H1 (cell line): ENCODE data around the gene ASTN2. TPM values are rescaled to one million over a fixed set of nuclear protein-coding genes. Genes with fewer than 3 reads are reported as not detected.

Experiments
- CTCF ChIA-PET: fragments of 300-600 bp; sonication (Branson Sonifier 250); formaldehyde crosslinking; loops from one replicate; lab custom pipeline; 2021; ENCODE audit not compliant: partially characterized antibody; lab: Charles Lee
- POLR2A ChIA-PET: fragments of 300-600 bp; sonication (Branson Sonifier 250); formaldehyde crosslinking; loops from one replicate; lab custom pipeline; 2021; ENCODE audit warnings: inconsistent platforms; ENCODE audit not compliant: partially characterized antibody; lab: Charles Lee
- DNase-seq, 2 experiments: peaks; one replicate each; pipeline versions ENCODE4 v3.0.0 to v3.0.0-alpha.2; 2010 to 2022; ENCODE audit warnings: low spot score in 2 of 2, low read depth in 1 of 2, mixed read lengths in 1 of 2
- FAIRE-seq: peaks from 2 replicates; lab custom pipeline; 2011; peaks lifted over from hg19 to GRCh38; lab: Jason Lieb, UNC
- H2AFZ ChIP-seq: 2 replicates; pipeline ENCODE4 v1.8.1; 2012; ENCODE audit warnings: low read length, inconsistent platforms
- H2AK5ac ChIP-seq: 2 replicates; pipeline ENCODE4 v1.6.1; 2013; ENCODE audit warnings: low read depth, low read length
- H2BK120ac ChIP-seq: replicated peaks from 2 replicates; pipeline ENCODE3; 2013; ENCODE audit warnings: low read depth, low read length, inconsistent platforms
- H2BK12ac ChIP-seq: 2 replicates; pipeline ENCODE4 v1.6.1; 2013; ENCODE audit warnings: low read depth, low read length
- H2BK15ac ChIP-seq: 2 replicates; pipeline ENCODE4 v1.6.1; 2013; ENCODE audit warnings: low read length
- H2BK20ac ChIP-seq: 2 replicates; pipeline ENCODE4 v1.6.1; 2013; ENCODE audit warnings: low read length
- H2BK5ac ChIP-seq: 2 replicates; pipeline ENCODE4 v1.6.1; 2013; ENCODE audit warnings: low read depth, low read length
- H3K14ac ChIP-seq: 2 replicates; pipeline ENCODE4 v1.6.1; 2013; ENCODE audit warnings: inconsistent platforms; ENCODE audit not compliant: insufficient read length
- H3K18ac ChIP-seq: 2 replicates; pipeline ENCODE4 v1.6.1; 2013; ENCODE audit warnings: low read length; ENCODE audit errors: extremely low read depth
- H3K23ac ChIP-seq: 2 replicates; pipeline ENCODE4 v1.6.1; 2013; ENCODE audit warnings: inconsistent platforms; ENCODE audit not compliant: insufficient read length
- H3K23me2 ChIP-seq: 2 replicates; pipeline ENCODE4 v1.6.1; 2013; ENCODE audit warnings: low read depth, low read length
- H3K27ac ChIP-seq: 2 replicates; pipeline ENCODE4 v1.6.1; 2011; ENCODE audit warnings: low read depth, low read length, inconsistent platforms
- H3K27me3 ChIP-seq, 4 experiments: replicated peaks in 1 of 4; 1 replicate in 1 of 4; 2 replicates in 3 of 4; pipeline versions ENCODE4 v1.6.1 to v1.8.1; 2011 to 2013; ENCODE audit warnings: low read length in 3 of 4, mild to moderate bottlenecking in 3 of 4, inconsistent platforms in 2 of 4, mixed read lengths in 2 of 4, moderate library complexity in 1 of 4; ENCODE audit not compliant: control insufficient read depth in 3 of 4, insufficient read depth in 3 of 4; ENCODE audit errors: extremely low read depth in 1 of 4
- H3K36me3 ChIP-seq, 4 experiments: 2 replicates each; pipeline versions ENCODE4 v1.6.1 to v1.8.1; 2011 to 2013; ENCODE audit warnings: mild to moderate bottlenecking in 4 of 4, low read length in 3 of 4, moderate library complexity in 2 of 4, control low read depth in 1 of 4, inconsistent platforms in 1 of 4; ENCODE audit not compliant: insufficient read depth in 4 of 4, control insufficient read depth in 2 of 4
- H3K4ac ChIP-seq: replicated peaks from 2 replicates; pipeline ENCODE3; 2013; ENCODE audit warnings: low read length, low read depth, mixed read lengths, inconsistent platforms; ENCODE audit not compliant: insufficient read length
- H3K4me1 ChIP-seq, 4 experiments: replicated peaks in 1 of 4; 1 replicate in 1 of 4; 2 replicates in 3 of 4; pipeline versions ENCODE4 v1.6.1 to v1.8.1; 2011 to 2013; ENCODE audit warnings: low read length in 3 of 4, inconsistent platforms in 2 of 4, mixed read lengths in 1 of 4; ENCODE audit not compliant: insufficient read depth in 4 of 4, control insufficient read depth in 3 of 4
- H3K4me2 ChIP-seq, 2 experiments: 2 replicates each; pipeline versions ENCODE4 v1.6.1 to v1.8.1; 2011 to 2013; ENCODE audit warnings: low read depth in 2 of 2, low read length in 2 of 2, control low read depth in 1 of 2, inconsistent platforms in 1 of 2, mild to moderate bottlenecking in 1 of 2; ENCODE audit not compliant: insufficient read depth in 1 of 2
- H3K4me3 ChIP-seq, 4 experiments: fragments of 200-600, 300-600 bp in 1 of 4; sonication (generic), shearing (Covaris generic), sonication (Bioruptor Twin) in 1 of 4; 2 replicates each; pipeline versions ENCODE4 v1.5.1 to v1.8.1; 2011 to 2016; ENCODE audit warnings: low read length in 4 of 4, low read depth in 3 of 4, control low read depth in 2 of 4, inconsistent platforms in 2 of 4, mild to moderate bottlenecking in 2 of 4, mixed read lengths in 1 of 4, moderate library complexity in 1 of 4; ENCODE audit not compliant: insufficient read depth in 2 of 4; ENCODE audit errors: extremely low read depth in 1 of 4
- H3K56ac ChIP-seq: replicated peaks from 2 replicates; pipeline ENCODE3; 2013; ENCODE audit warnings: low read depth, mild to moderate bottlenecking, mixed read lengths, low read length, inconsistent platforms; ENCODE audit not compliant: insufficient read length
- H3K79me1 ChIP-seq: 2 replicates; pipeline ENCODE4 v1.6.1; 2013; ENCODE audit warnings: low read depth, low read length, control low read depth
- H3K79me2 ChIP-seq, 2 experiments: 2 replicates each; pipeline versions ENCODE4 v1.6.1 to v1.8.1; 2012 to 2013; ENCODE audit warnings: low read length in 2 of 2, mild to moderate bottlenecking in 2 of 2, inconsistent platforms in 1 of 2; ENCODE audit not compliant: insufficient read depth in 2 of 2, control insufficient read depth in 1 of 2
- H3K9ac ChIP-seq, 4 experiments: replicated peaks in 1 of 4; 1 replicate in 1 of 4; 2 replicates in 3 of 4; pipeline versions ENCODE4 v1.6.1 to v1.8.1; 2011 to 2013; ENCODE audit warnings: low read depth in 3 of 4, low read length in 3 of 4, control low read depth in 2 of 4, mild to moderate bottlenecking in 2 of 4, moderate library complexity in 2 of 4, inconsistent platforms in 1 of 4; ENCODE audit errors: extremely low read depth in 1 of 4
- H3K9me3 ChIP-seq, 2 experiments: 2 replicates each; pipeline versions ENCODE4 v1.6.1 to v1.8.1; 2012 to 2013; ENCODE audit warnings: mild to moderate bottlenecking in 2 of 2, moderate library complexity in 2 of 2, control low read depth in 1 of 2, inconsistent platforms in 1 of 2, low read depth in 1 of 2, low read length in 1 of 2, mixed read lengths in 1 of 2; ENCODE audit not compliant: insufficient read depth in 2 of 2
- H4K20me1 ChIP-seq, 2 experiments: replicated peaks in 1 of 2; 2 replicates each; pipeline versions ENCODE3 to v1.8.1; 2011 to 2013; ENCODE audit warnings: inconsistent platforms in 2 of 2, low read length in 2 of 2, mild to moderate bottlenecking in 1 of 2; ENCODE audit not compliant: insufficient read depth in 2 of 2, control insufficient read depth in 1 of 2
- H4K5ac ChIP-seq: 2 replicates; pipeline ENCODE4 v1.6.1; 2013; ENCODE audit warnings: low read length, low read depth, mixed read lengths, inconsistent platforms; ENCODE audit not compliant: insufficient read length
- H4K8ac ChIP-seq: 2 replicates; pipeline ENCODE4 v1.8.0; 2013; ENCODE audit warnings: mild to moderate bottlenecking, moderate library complexity, low read length, inconsistent platforms; ENCODE audit not compliant: insufficient read depth; ENCODE audit errors: extremely low read depth
- H4K91ac ChIP-seq: replicated peaks from 2 replicates; pipeline ENCODE3; 2013; ENCODE audit warnings: low read length, mixed read lengths, inconsistent platforms; ENCODE audit not compliant: insufficient read length
- CHD1 ChIP-seq: IDR thresholded peaks from 2 replicates; pipeline ENCODE4 v1.6.1; 2012; ENCODE audit warnings: low read depth, low read length, improper control_type of control experiment
- CHD2 ChIP-seq: IDR thresholded peaks from 2 replicates; pipeline ENCODE4 v1.6.1; 2012; ENCODE audit warnings: low read length, improper control_type of control experiment
- HDAC2 ChIP-seq, 2 experiments: fragments of 300-600 bp in 1 of 2; sonication (generic) in 1 of 2; IDR thresholded peaks; 2 replicates each; pipeline ENCODE4 v1.6.1; 2011 to 2012; ENCODE audit warnings: low read depth in 2 of 2, low read length in 2 of 2, mild to moderate bottlenecking in 2 of 2, moderate library complexity in 2 of 2, borderline replicate concordance in 1 of 2, inconsistent platforms in 1 of 2
- HDAC6 ChIP-seq: IDR thresholded peaks from one replicate; pipeline ENCODE4 v1.7.1; 2012; ENCODE audit warnings: low read depth, mild to moderate bottlenecking, inconsistent platforms, low read length, moderate library complexity
- NRF1 ChIP-seq: IDR thresholded peaks from 2 replicates; pipeline ENCODE4 v1.6.1; 2011; ENCODE audit warnings: mild to moderate bottlenecking, low read depth, low read length, improper control_type of control experiment
- PHF8 ChIP-seq: fragments of 200-600 bp; sonication (generic); conservative IDR thresholded peaks from 2 replicates; pipeline ENCODE4 v1.7.1; 2012; ENCODE audit warnings: low read depth, mild to moderate bottlenecking, inconsistent platforms, low read length, moderate library complexity
- POU5F1 ChIP-seq: IDR thresholded peaks from 2 replicates; pipeline ENCODE4 v1.6.1; 2011; ENCODE audit warnings: low read depth, mild to moderate bottlenecking, low read length, moderate library complexity
- SP1 ChIP-seq: IDR thresholded peaks from 2 replicates; pipeline ENCODE4 v1.6.1; 2011; ENCODE audit warnings: low read depth, low read length
- TCF12 ChIP-seq: IDR thresholded peaks from 2 replicates; pipeline ENCODE4 v1.6.1; 2011; ENCODE audit warnings: low read depth, mild to moderate bottlenecking, low read length
- WGBS, 2 experiments: shearing (Covaris generic) in 1 of 2; methylation state at CpG; one replicate each; pipeline versions ENCODE4 v1.1.6 to v1.1.7; 2013 to 2015; ENCODE audit warnings: low lambda C conversion rate in 2 of 2, mixed read lengths in 2 of 2, inconsistent platforms in 1 of 2, low coverage in 1 of 2, missing lambda C conversion rate in 1 of 2; ENCODE audit not compliant: insufficient replicate concordance in 2 of 2, insufficient coverage in 1 of 2, insufficient read length in 1 of 2; ENCODE audit errors: extremely low coverage in 1 of 2, missing lambda C conversion rate in 1 of 2; 5-methylcytosine and 5-hydroxymethylcytosine counted together
- polyA plus RNA-seq, 7 experiments: library from polyadenylated mRNA; depleted of rRNA in 3 of 7; stranded (reverse) in 5 of 7; unstranded in 2 of 7; fragments of >200 nt in 5 of 7; fragments of 200-250 nt in 2 of 7; gene quantifications; 1 replicate in 5 of 7; 2 replicates in 1 of 7; 4 replicates in 1 of 7; pipeline versions ENCODE4 v1.2.1 to v1.2.3, GENCODE V29; 2011 to 2013; ENCODE audit warnings: missing spikeins in 2 of 7, mixed read lengths in 2 of 7
- total RNA-seq: library from RNA; stranded (reverse); fragmentation: NEBNext Ultra II Directional; extraction: Animal tissue kit (Norgen Biotek cat#: 25700); gene quantifications from 2 replicates; pipeline ENCODE4 v1.2.1, GENCODE V29; 2021

ASTN2 gene
- total and polyA plus RNA-seq, 2 of the 8 experiments (the other 6 are each of a cell fraction or from before 2014, with no cell fraction given), result 8.2 to 13.7 TPM

DNA sequence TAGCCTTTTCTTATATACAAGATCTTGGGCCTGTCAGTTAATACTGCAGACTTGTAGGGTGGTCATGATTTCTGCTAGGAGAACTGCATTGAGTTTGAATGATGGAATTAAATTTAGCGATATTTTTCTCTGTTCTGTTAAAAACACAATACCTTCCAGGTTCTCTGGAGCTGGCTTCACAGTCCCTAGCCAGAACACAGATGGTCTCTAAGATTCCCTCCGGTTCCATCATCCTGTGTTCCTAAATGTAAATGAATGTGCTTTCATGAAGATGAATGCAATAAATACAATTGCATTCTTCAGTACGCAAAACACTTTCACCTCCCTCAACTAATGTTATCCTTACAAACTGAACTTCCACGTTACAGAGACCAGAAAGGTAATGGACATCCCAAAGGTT is 264.9 kb downstream of the ASTN2 start:
- Histone ChIP-seq H3K4ac (no peak overlapping the region), H2BK15ac (no peak overlapping the region), H3K79me1 (no peaks in the 10 kb centered on the region), H4K8ac (no peak overlapping the region), H4K20me1 (no peaks in the 10 kb centered on the region), H4K91ac (no peak overlapping the region), H2AK5ac (no peak overlapping the region), H3K14ac (no peak overlapping the region), H2BK5ac (no peak overlapping the region), H3K4me2 (no peak overlapping the region), H3K79me2 (no peaks in the 10 kb centered on the region), H2BK120ac (no peak overlapping the region), H4K5ac (no peak overlapping the region), H2AFZ (no peak overlapping the region), H3K4me1 (no peaks in the 10 kb centered on the region), H3K18ac (no peak overlapping the region), H3K9me3 (no peaks in the 10 kb centered on the region), H3K23me2 (no peaks in the 10 kb centered on the region), H3K4me3 (no peak overlapping the region), H3K27me3 (no peaks in the 10 kb centered on the region), H2BK12ac (no peak overlapping the region), H3K9ac (no peak overlapping the region), H3K56ac (no peak overlapping the region), H2BK20ac (no peak overlapping the region), H3K23ac (no peak overlapping the region), H3K36me3 (no peaks in the 10 kb centered on the region), H3K27ac (no peak overlapping the region)
- no peak for DNase-seq
- WGBS, 2 experiments, result 99% methylated on average over 4 of the region's 4 CpGs; no CpG with 5 or more reads in 1 of the 2 experiments
- TF ChIP-seq HDAC6, result no peak
- TF ChIP-seq CHD1, result no peak
- TF ChIP-seq HDAC2 (IDR thresholded peaks at IDR 0.05; ENCODE audit: borderline replicate concordance in 1 of 2, low read depth in 2 of 2, low read length in 2 of 2), result no peak
- no peak for TF ChIP-seq SP1
- TF ChIP-seq CHD2, result no peak
- no peak for TF ChIP-seq NRF1
- no peak for TF ChIP-seq PHF8
- TF ChIP-seq TCF12, result no peak
- TF ChIP-seq POU5F1, result no peak
- FAIRE-seq, result no peak
- POLR2A ChIA-PET, result no interaction called here
- CTCF ChIA-PET, result interaction anchor here (2.8 kb wide), 1 partner anchor 11 kb away, joined by 12 read pairs; no protein-coding TSS in a partner anchor
